Fibroblast of mammary gland (primary cell): ENCODE measurements around the gene FAS.

Source experiments
- DNase-seq: peaks from one replicate; pipeline ENCODE4 v3.0.0-alpha.2; 2010; ENCODE audit warnings: low read depth
- H3K4me3 ChIP-seq: 2 replicates; pipeline ENCODE4 v1.5.1; 2011; ENCODE audit warnings: low read depth, mild to moderate bottlenecking, low read length, moderate library complexity; ENCODE audit not compliant: control insufficient read depth
- TF ChIP-seq, protein P1 (sequence below): conservative IDR thresholded peaks from 2 replicates; pipeline ENCODE4 v1.5.1; 2011; ENCODE audit warnings: low read depth, low read length, inconsistent platforms; ENCODE audit not compliant: control insufficient read depth, insufficient read depth

Gene FAS

DNA sequence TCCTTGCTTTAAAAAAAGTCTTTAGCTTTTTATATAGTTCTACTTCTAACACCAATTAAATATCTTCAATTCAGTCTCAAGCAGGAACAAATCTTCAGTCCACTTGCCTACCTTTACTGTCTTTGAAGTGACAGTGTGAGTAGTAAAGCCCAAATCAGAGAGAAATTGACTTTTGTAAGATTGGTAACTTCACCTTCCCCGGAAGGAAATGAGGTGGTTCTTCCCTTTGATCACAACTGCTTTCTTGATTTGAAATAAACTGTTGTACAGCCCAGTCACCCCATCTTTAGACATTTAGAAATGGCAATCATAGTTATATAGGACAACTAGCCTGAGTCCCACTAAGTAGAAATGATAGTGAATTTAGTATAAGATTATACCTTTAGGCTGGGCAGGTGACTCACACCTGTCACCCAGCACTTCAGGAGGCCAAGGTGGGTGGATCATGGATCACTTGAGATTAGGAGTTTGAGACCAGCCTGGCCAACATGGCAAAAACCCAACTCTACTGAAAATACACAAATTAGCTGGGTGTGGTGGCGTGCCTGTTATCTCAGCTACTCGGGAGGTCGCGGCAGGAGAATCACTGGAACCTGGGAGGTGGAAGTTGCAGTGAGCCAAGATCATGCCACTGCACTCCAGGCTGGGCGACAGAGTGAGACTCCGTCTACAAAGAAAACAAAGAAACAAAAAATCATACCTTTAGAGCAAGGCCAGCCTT, 4.7 kb downstream of the FAS start:
- H3K4me3 ChIP-seq: no peak overlapping the region
- no peak for DNase-seq
- TF ChIP-seq, protein P1, sequence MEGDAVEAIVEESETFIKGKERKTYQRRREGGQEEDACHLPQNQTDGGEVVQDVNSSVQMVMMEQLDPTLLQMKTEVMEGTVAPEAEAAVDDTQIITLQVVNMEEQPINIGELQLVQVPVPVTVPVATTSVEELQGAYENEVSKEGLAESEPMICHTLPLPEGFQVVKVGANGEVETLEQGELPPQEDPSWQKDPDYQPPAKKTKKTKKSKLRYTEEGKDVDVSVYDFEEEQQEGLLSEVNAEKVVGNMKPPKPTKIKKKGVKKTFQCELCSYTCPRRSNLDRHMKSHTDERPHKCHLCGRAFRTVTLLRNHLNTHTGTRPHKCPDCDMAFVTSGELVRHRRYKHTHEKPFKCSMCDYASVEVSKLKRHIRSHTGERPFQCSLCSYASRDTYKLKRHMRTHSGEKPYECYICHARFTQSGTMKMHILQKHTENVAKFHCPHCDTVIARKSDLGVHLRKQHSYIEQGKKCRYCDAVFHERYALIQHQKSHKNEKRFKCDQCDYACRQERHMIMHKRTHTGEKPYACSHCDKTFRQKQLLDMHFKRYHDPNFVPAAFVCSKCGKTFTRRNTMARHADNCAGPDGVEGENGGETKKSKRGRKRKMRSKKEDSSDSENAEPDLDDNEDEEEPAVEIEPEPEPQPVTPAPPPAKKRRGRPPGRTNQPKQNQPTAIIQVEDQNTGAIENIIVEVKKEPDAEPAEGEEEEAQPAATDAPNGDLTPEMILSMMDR: no peak

DNA sequence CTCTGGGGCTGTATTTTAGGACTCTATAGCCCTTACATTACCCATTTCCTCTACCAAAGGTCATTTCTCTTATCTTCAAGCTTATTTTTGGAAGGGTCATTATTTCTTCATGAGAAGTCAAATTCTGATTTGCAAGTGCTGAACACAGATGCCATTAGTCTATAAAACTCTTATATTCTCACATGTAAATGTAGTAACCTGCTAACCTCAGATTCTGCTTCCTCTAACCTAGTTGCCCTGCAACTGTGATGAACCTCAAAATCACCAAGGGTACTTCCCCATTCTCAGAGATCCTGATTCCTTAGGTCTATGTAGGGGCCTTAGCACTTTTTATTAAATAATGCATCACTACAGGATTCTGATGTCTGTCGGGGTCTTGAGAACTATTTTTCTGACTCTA, 6.3 kb downstream of the FAS start:
- TF ChIP-seq, protein P1: no peak
- no peak overlapping the region for H3K4me3 ChIP-seq
- DNase-seq: no peak

DNA sequence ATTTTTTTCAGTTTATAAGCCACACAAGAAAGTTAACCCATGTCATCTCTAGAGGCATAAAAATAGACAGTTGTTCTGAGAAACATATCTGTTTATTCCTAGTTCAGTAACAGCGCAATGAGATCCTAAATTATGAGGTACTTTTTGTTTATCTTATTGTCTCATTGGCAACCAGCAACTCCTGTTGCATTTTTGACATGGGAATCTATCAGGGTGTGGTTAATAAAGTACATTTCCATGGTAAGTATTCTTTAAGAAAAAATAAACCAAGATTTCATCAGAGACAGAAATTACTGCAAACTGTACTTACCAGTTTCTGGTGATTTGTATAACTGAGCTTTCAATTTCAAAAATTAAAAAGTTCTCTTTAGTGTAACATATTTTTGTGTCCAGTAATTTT, 9.0 kb downstream of the FAS start:
- DNase-seq: peak; percentile 72
- TF ChIP-seq, protein P1: no peak
- H3K4me3 ChIP-seq: no peak overlapping the region

DNA sequence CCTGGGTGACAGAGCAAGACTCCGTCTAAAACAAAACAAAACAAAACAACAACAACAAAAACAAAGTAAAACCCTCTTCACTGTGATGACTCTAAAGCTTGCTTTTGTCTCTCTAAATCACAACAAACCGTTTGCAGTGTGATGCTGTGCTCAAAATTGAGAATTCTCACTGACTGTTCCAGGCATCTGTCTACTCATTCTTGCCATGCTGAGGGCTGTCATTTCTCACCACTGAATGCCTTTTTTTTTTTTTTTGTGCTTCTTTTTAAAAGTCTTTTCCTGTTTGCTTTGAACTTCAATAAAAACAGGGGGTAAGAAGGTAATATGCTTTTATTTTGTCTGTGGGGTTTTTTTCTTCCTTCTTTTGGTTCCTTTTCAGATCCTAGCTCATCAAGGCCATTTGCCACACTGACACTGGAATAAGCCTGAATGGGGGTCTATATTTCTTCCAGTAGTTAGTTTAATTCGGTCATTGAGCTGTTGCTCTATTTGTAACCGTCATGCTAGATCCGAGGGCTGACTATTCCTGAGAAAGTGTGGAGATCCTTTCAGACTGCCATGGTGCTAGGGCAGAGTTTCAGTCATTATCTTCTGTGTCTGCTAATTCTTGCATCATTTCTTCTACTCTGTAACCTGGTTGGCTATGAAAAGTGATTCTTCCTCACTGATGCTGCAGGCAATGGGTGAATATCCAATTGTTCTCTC, 10.6 kb downstream of the FAS start:
- TF ChIP-seq, protein P1: no peak
- DNase-seq: no peak
- no peak overlapping the region for H3K4me3 ChIP-seq

DNA sequence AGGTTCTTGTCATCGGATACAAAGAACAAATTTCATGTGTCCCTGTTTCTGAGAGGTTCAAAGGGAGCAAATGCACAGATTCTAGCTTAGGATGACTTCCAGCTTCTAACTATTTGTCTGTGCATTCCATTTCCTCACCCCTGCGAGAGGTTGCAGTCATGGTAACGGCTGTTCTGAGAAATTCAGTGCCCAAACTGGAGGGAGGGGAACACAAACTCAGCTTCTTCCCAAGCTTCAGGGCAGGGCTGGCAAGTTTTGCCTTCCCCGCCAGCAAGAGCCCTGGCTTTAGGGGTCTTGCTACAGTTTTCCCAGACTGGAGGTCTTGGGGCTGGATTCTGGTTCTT, 11.1 kb downstream of the FAS start:
- DNase-seq: no peak
- H3K4me3 ChIP-seq: no peak overlapping the region
- TF ChIP-seq, protein P1: no peak

DNA sequence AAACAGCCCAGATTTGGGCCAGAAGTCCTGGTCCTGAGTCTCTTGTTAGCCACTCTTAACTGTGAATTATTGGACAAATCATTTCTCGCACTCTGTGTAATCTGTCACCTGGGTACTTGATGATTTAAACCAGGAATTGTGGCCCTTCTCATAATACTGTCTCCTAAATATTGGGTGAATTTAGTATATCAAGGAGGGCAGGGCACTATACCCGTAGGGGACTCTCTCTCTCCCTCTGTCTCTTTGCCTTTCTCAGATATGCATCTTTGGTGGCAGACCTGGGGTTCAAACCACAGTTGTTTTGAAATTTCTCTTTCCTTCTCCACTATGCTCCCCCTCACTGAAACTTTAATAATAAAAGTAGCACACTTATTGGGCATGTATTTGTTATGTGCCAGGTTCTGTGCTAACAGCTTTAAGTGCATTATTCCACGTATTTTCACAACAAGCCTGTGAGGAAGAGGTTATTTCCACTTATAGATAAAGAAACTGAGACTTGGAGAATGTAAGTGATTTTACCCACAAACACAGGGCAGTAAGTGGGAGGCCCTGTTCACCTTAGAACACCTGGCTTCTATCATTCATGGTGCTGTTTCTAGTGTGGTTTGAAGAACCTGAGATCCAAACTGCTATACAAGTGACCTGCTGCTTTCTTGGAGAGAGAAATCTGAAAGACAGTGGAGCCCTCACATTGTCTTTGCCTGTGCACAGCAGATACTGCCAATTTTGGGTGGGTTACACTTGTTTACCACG, 11.8 kb downstream of the FAS start:
- TF ChIP-seq, protein P1: no peak
- no peak for DNase-seq
- H3K4me3 ChIP-seq: no peak overlapping the region
